Thyroid gland (tissue), 4 donors: ENCODE data around the gene GAREM1. TPM values are rescaled to one million over a fixed set of nuclear protein-coding genes. Genes with fewer than 3 reads are reported as not detected.

Experiments used
- DNase-seq, 2 donors: peaks; one replicate each; pipeline ENCODE4 v3.0.0-alpha.2; 2019
- H3K27ac ChIP-seq, 3 donors: fragments of 200-600 bp; sonication (generic); 1 replicate in 2 of 3; 2 replicates in 1 of 3; pipeline ENCODE4 v1.5.1; 2016 to 2019; ENCODE audit warnings: mild to moderate bottlenecking in 1 of 3, moderate library complexity in 1 of 3
- H3K27me3 ChIP-seq: fragments of 200-600 bp; sonication (generic); one replicate; pipeline ENCODE4 v1.5.1; 2019
- H3K36me3 ChIP-seq, 2 donors: fragments of 200-600 bp; sonication (generic); one replicate each; pipeline ENCODE4 v1.5.1; 2016 to 2019
- H3K4me1 ChIP-seq, 2 donors: fragments of 200-600 bp; sonication (generic); one replicate each; pipeline ENCODE4 v1.5.1; 2017 to 2019
- H3K4me3 ChIP-seq, 3 donors: fragments of 200-600 bp; sonication (generic); replicated peaks in 1 of 3; 1 replicate in 2 of 3; 2 replicates in 1 of 3; pipeline ENCODE4 v1.5.1; 2016; ENCODE audit warnings: mild to moderate bottlenecking in 1 of 3
- H3K9me3 ChIP-seq: fragments of 200-600 bp; sonication (generic); one replicate; pipeline ENCODE4 v1.5.1; 2017
- POLR2A ChIP-seq, 2 donors: fragments of 450-650 bp; IDR thresholded peaks; one replicate each; pipeline ENCODE4 v1.6.1; 2017; ENCODE audit warnings: antibody characterized with exemption in 2 of 2, mild to moderate bottlenecking in 2 of 2, moderate library complexity in 1 of 2
- WGBS, 2 donors: methylation state at CpG; one replicate each; pipeline ENCODE4 v1.1.5; 2017; 5-methylcytosine and 5-hydroxymethylcytosine counted together
- intact Hi-C: fragments of 100-400 bp; cut with DNase I; formaldehyde crosslinking; loops from one replicate; pipeline ENCODE4 v1.15.1; 2023
- total RNA-seq, 4 donors: library from RNA; depleted of rRNA; stranded (reverse); fragments of >200 nt; gene quantifications; one replicate each; pipeline ENCODE4 v1.2.3, GENCODE V29; 2016
- TF ChIP-seq, protein P1 (sequence below), 6 experiments: fragments of 200-600 bp in 3 of 6; fragments of 450-650 bp in 3 of 6; sonication (generic) in 3 of 6; IDR thresholded peaks; one replicate each; pipeline ENCODE4 v1.5.1; 2016 to 2019; ENCODE audit warnings: antibody characterized with exemption in 6 of 6, mild to moderate bottlenecking in 2 of 6, inconsistent platforms in 1 of 6, moderate library complexity in 1 of 6

Gene GAREM1
- total RNA-seq, 4 donors from 2014 or later, result 4.6 to 6.8 (median 5.8) TPM

DNA sequence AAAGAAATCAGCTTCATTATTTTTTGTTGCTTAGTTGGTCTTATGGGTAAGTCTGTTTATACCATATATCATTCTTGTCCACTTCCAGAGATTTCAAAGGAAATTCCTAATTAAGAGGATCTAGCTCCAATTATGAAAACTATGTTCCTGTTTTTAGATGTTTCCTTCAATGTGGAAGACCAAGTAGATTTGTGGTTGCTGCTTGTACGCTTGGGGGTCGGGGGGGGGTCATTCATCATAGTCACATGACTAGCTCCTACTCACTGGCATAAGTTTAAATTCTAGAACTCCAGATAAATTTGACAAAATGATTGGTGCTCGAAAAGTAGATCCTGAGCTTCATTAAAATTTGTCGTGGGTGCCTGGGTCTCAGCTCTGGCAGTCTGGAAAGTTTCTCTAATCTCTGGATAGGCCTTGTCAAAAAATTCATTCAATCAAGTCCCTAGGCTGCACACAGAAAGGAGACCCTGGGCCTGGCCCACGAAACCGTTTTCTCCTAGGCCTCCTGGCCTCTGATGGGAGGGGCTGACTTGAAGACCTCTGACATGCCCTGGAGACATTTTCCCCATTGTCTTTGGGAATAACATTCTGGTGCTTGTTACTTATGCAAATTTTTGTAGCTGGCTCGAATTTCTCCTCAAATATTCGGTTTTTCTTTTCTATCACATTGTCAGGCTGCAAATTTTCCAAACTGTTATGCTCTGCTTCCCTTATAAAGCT is 218.4 kb downstream of the GAREM1 start:
- WGBS, 2 donors, result 58 to 67% methylated on average over 8 of the region's 8 CpGs
- intact Hi-C loops, result no loop called here
- TF ChIP-seq, protein P1, sequence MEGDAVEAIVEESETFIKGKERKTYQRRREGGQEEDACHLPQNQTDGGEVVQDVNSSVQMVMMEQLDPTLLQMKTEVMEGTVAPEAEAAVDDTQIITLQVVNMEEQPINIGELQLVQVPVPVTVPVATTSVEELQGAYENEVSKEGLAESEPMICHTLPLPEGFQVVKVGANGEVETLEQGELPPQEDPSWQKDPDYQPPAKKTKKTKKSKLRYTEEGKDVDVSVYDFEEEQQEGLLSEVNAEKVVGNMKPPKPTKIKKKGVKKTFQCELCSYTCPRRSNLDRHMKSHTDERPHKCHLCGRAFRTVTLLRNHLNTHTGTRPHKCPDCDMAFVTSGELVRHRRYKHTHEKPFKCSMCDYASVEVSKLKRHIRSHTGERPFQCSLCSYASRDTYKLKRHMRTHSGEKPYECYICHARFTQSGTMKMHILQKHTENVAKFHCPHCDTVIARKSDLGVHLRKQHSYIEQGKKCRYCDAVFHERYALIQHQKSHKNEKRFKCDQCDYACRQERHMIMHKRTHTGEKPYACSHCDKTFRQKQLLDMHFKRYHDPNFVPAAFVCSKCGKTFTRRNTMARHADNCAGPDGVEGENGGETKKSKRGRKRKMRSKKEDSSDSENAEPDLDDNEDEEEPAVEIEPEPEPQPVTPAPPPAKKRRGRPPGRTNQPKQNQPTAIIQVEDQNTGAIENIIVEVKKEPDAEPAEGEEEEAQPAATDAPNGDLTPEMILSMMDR (IDR thresholded peaks at IDR 0.05), result no peak
- no peak for TF ChIP-seq POLR2A (IDR thresholded peaks at IDR 0.05)

DNA sequence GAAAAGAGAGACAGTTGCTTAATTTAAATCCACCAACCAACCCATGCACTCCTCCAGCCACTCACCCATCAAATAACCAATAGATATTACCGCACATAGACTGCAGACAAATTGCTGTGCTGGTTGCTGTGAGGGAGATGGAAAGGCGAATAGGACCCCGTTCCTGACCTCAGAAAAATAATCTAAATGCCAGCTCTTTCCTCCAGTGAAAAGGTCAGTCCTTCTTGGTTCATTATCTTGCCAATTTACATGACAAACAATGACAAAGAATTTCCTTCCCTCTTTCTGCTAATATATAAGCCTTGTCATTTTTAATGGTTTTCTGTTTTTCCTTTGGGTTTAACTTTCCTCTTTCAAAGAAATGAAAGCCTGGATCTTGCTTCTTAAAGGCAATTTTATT is 219.2 kb downstream of the GAREM1 start:
- intact Hi-C loops, result no loop called here
- WGBS, 2 donors, result 73 to 88% methylated on average over 3 of the region's 3 CpGs

More for the DNA sequence above, 218.4 kb downstream of the GAREM1 start:
- no peak for DNase-seq
- no peak overlapping the region for H3K4me3 ChIP-seq
- H3K27ac ChIP-seq, result no peak overlapping the region
- H3K27me3 ChIP-seq, result no peaks in the 10 kb centered on the region
- H3K4me1 ChIP-seq, result peaks cover 0 to 6% of the 10 kb centered on the region in 2 donors
- no peaks in the 10 kb centered on the region for H3K9me3 ChIP-seq
- H3K36me3 ChIP-seq, result no peaks in the 10 kb centered on the region

DNA sequence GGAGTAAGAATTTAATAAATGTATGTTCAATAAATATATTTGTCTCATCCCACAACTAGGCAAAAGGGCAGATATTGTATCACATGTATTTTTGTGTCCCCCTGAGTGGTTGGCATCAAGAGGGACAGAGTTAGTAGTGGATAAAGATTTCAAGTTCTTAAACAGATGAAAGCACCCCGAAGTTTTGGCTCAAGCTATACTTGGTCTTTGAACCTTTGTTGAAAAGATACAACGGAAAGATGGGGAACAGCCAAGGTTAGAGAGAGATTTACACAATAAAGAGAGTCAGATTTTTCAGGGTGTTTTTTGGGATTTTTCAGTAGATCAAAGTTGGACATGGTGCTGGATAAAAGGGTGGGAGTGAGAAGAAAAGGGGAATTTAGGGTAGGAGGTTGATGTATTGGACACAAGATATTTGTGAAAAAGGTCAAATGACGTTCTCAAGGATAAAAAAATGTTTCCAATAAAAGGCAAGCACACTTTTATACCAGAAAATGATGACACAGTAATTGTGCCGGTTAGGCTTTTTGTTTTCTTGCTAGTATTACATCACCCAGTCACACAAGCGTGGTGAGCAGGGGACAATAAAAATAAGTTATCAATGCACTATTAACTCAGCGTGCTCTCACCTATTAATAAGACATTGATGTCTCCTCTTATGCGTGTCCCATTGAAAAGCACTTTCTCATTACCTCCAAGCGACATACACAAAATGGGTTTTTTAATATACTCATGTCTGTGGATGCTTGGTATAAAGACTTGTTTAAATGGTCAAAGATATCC is 221.3 kb downstream of the GAREM1 start:
- no peak overlapping the region for H3K4me3 ChIP-seq
- TF ChIP-seq POLR2A (IDR thresholded peaks at IDR 0.05), result no peak
- TF ChIP-seq, protein P1 (IDR thresholded peaks at IDR 0.05), result no peak
- peaks cover 0 to 6% of the 10 kb centered on the region in 2 donors for H3K4me1 ChIP-seq
- no peaks in the 10 kb centered on the region for H3K36me3 ChIP-seq
- intact Hi-C loops, result no loop called here
- no peaks in the 10 kb centered on the region for H3K9me3 ChIP-seq
- no peak overlapping the region for H3K27ac ChIP-seq
- DNase-seq, result no peak
- 89 to 91% methylated on average over 8 of the region's 8 CpGs for WGBS, 2 donors
- no peaks in the 10 kb centered on the region for H3K27me3 ChIP-seq

More for the DNA sequence above, 219.2 kb downstream of the GAREM1 start:
- no peak for DNase-seq
- H3K4me3 ChIP-seq, result no peak overlapping the region
- no peaks in the 10 kb centered on the region for H3K36me3 ChIP-seq
- H3K9me3 ChIP-seq, result no peaks in the 10 kb centered on the region
- no peak overlapping the region for H3K27ac ChIP-seq
- no peaks in the 10 kb centered on the region for H3K27me3 ChIP-seq
- TF ChIP-seq POLR2A (IDR thresholded peaks at IDR 0.05), result no peak
- TF ChIP-seq, protein P1 (IDR thresholded peaks at IDR 0.05), result no peak
- H3K4me1 ChIP-seq, result peaks cover 0 to 6% of the 10 kb centered on the region in 2 donors

DNA sequence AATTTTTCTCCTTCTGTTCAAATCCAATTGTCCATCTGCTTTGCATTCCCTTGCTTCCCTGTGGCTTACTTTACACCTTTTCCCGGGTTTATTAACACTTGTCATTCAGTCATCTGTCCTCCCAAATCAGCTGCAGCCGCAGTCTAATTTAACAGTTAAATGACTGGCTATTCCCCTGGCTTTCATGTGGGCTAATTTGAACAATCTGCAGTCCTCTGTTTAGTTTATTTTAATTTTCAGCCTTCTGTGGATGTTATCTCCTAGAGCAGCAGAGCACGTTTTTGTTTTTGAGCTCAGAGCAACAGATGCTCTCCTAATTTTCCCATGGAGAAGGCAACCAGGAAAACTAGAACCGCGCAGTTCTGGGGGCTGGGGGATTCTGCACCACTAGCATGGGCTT is 225.8 kb downstream of the GAREM1 start:
- H3K27me3 ChIP-seq, result no peaks in the 10 kb centered on the region
- H3K36me3 ChIP-seq, result no peaks in the 10 kb centered on the region
- no peak for DNase-seq
- TF ChIP-seq, protein P1 (IDR thresholded peaks at IDR 0.05), result no peak
- TF ChIP-seq POLR2A (IDR thresholded peaks at IDR 0.05), result no peak
- no peak overlapping the region for H3K27ac ChIP-seq
- 66 to 76% methylated on average over 5 of the region's 5 CpGs for WGBS, 2 donors
- H3K9me3 ChIP-seq, result no peaks in the 10 kb centered on the region
- H3K4me1 ChIP-seq, result no peaks in the 10 kb centered on the region
- intact Hi-C loops, result no loop called here
- H3K4me3 ChIP-seq, result no peak overlapping the region

DNA sequence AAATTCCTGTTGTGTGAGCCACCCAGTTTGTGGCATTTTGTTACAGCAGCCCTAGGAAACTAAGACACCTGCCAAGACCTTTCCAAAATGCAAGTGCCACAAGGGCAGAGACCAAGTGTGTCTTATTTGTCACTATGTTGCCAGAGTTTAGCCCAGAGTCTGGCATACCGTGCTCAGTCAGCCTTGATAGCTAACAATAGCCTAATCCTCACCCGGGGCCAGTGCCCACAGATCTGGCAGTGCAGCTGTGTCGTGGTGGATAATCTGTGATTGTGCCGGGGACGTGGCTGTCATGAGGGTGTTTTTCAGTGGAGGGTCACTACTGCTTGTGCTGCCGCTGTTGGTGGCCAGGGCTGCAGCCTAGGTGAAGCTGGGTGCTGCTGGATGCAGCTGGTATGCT is 227.3 kb downstream of the GAREM1 start:
- H3K9me3 ChIP-seq, result no peaks in the 10 kb centered on the region
- TF ChIP-seq, protein P1 (IDR thresholded peaks at IDR 0.05), result no peak
- TF ChIP-seq POLR2A (IDR thresholded peaks at IDR 0.05), result no peak
- no peak for DNase-seq
- H3K36me3 ChIP-seq, result no peaks in the 10 kb centered on the region
- H3K27ac ChIP-seq, result no peak overlapping the region
- intact Hi-C loops, result no loop called here
- H3K4me1 ChIP-seq, result no peaks in the 10 kb centered on the region
- WGBS, 2 donors, result 90% methylated on average over 5 to 6 of the region's 6 CpGs
- H3K4me3 ChIP-seq, result no peak overlapping the region
- H3K27me3 ChIP-seq, result no peaks in the 10 kb centered on the region
